ENCODE data around the gene PROSER3.

PROSER3 gene

GRCh38 chr19:35729763-35730162 is 28.2 kb upstream of the PROSER3 start:
- Histone ChIP-seq H3K27me3 (ENCODE audit: insufficient read depth, low read length) (no peaks in the 10 kb centered on the region), H3K9me3 (ENCODE audit: low read length) (no peaks in the 10 kb centered on the region), H3F3A (ENCODE audit: insufficient read depth, low read length) (no peaks in the 10 kb centered on the region), H4K20me1 (ENCODE audit: insufficient read depth, low read length) (no peaks in the 10 kb centered on the region), H2AFZ (ENCODE audit: low read length) (no peak overlapping the region), H3K36me3 (ENCODE audit: insufficient read depth, low read length) (peaks cover 93% of the 10 kb centered on the region), H3K4me1 (ENCODE audit: insufficient read depth, low read length, severe bottlenecking) (no peaks in the 10 kb centered on the region), H3K4me2 (ENCODE audit: low read length) (no peak overlapping the region), H3K9me2 (ENCODE audit: low read depth, low read length) (no peaks in the 10 kb centered on the region), H3K79me2 (ENCODE audit: insufficient read depth, low read length) (no peaks in the 10 kb centered on the region), H3K4me3 (ENCODE audit: low read depth, low read length, poor library complexity, severe bottlenecking) (no peak overlapping the region), H3K27ac (ENCODE audit: low read depth, low read length, poor library complexity, severe bottlenecking) (no peak overlapping the region), H3K9ac (ENCODE audit: low read length) (no peak overlapping the region)
- TF ChIP-seq EZH2 (IDR thresholded peaks at IDR 0.05; ENCODE audit: borderline replicate concordance, low read length) (no peak), CTCF (IDR thresholded peaks at IDR 0.05; ENCODE audit: low read length) (no peak)

- Histone ChIP-seq H3K4me3 (ENCODE audit: low read depth, low read length, poor library complexity, severe bottlenecking) (no peak overlapping the region), H3F3A (ENCODE audit: insufficient read depth, low read length) (no peaks in the 10 kb centered on the region), H3K79me2 (ENCODE audit: insufficient read depth, low read length) (no peaks in the 10 kb centered on the region), H3K9me3 (ENCODE audit: low read length) (no peaks in the 10 kb centered on the region), H3K36me3 (ENCODE audit: insufficient read depth, low read length) (peaks cover 93% of the 10 kb centered on the region), H3K9me2 (ENCODE audit: low read depth, low read length) (no peaks in the 10 kb centered on the region), H3K27me3 (ENCODE audit: insufficient read depth, low read length) (no peaks in the 10 kb centered on the region), H3K9ac (ENCODE audit: low read length) (no peak overlapping the region), H3K4me1 (ENCODE audit: insufficient read depth, low read length, severe bottlenecking) (no peaks in the 10 kb centered on the region), H4K20me1 (ENCODE audit: insufficient read depth, low read length) (no peaks in the 10 kb centered on the region), H3K27ac (ENCODE audit: low read depth, low read length, poor library complexity, severe bottlenecking) (no peak overlapping the region), H3K4me2 (ENCODE audit: low read length) (no peak overlapping the region), H2AFZ (ENCODE audit: low read length) (no peak overlapping the region)
- no peak for TF ChIP-seq EZH2 (IDR thresholded peaks at IDR 0.05; ENCODE audit: borderline replicate concordance, low read length)
- TF ChIP-seq CTCF (IDR thresholded peaks at IDR 0.05; ENCODE audit: low read length): no peak
Measured at GRCh38 chr19:35730326-35730725, 27.6 kb upstream of the PROSER3 start.

- Histone ChIP-seq H3K4me1 (ENCODE audit: insufficient read depth, low read length, severe bottlenecking) (no peaks in the 10 kb centered on the region), H3K79me2 (ENCODE audit: insufficient read depth, low read length) (no peaks in the 10 kb centered on the region), H3F3A (ENCODE audit: insufficient read depth, low read length) (no peaks in the 10 kb centered on the region), H3K36me3 (ENCODE audit: insufficient read depth, low read length) (peaks cover 89% of the 10 kb centered on the region), H3K27ac (ENCODE audit: low read depth, low read length, poor library complexity, severe bottlenecking) (no peak overlapping the region), H3K4me3 (ENCODE audit: low read depth, low read length, poor library complexity, severe bottlenecking) (no peak overlapping the region), H3K27me3 (ENCODE audit: insufficient read depth, low read length) (no peaks in the 10 kb centered on the region), H3K9me2 (ENCODE audit: low read depth, low read length) (no peaks in the 10 kb centered on the region), H3K4me2 (ENCODE audit: low read length) (no peak overlapping the region), H3K9me3 (ENCODE audit: low read length) (no peaks in the 10 kb centered on the region), H2AFZ (ENCODE audit: low read length) (no peak overlapping the region), H4K20me1 (ENCODE audit: insufficient read depth, low read length) (no peaks in the 10 kb centered on the region), H3K9ac (ENCODE audit: low read length) (no peak overlapping the region)
- no peak for TF ChIP-seq EZH2 (IDR thresholded peaks at IDR 0.05; ENCODE audit: borderline replicate concordance, low read length)
- TF ChIP-seq CTCF (IDR thresholded peaks at IDR 0.05; ENCODE audit: low read length): no peak
Measured at GRCh38 chr19:35731353-35731752, 26.6 kb upstream of the PROSER3 start.

Measured in OCI-LY1 (cell line).